HUES64 (cell line): ENCODE measurements around the gene NTNG1.

Experiments used
- H3K27ac ChIP-seq: 2 replicates; pipeline ENCODE4 v1.7.0; 2013; ENCODE audit warnings: low read depth, low read length, inconsistent platforms
- H3K27me3 ChIP-seq: 2 replicates; pipeline ENCODE4 v1.6.1; 2013; ENCODE audit warnings: mild to moderate bottlenecking, low read length; ENCODE audit not compliant: insufficient read depth
- H3K36me3 ChIP-seq: 2 replicates; pipeline ENCODE4 v1.6.1; 2013; ENCODE audit warnings: mild to moderate bottlenecking, low read length; ENCODE audit not compliant: insufficient read depth
- H3K4me1 ChIP-seq: 2 replicates; pipeline ENCODE4 v1.6.1; 2013; ENCODE audit warnings: mild to moderate bottlenecking, low read length, moderate library complexity; ENCODE audit not compliant: insufficient read depth
- H3K4me3 ChIP-seq: 2 replicates; pipeline ENCODE4 v1.5.1; 2013; ENCODE audit warnings: mild to moderate bottlenecking, low read length, moderate library complexity
- H3K9ac ChIP-seq: 2 replicates; pipeline ENCODE4 v1.6.1; 2013; ENCODE audit warnings: mild to moderate bottlenecking, low read depth, low read length
- H3K9me3 ChIP-seq: 2 replicates; pipeline ENCODE4 v1.6.1; 2013; ENCODE audit warnings: low read depth, low read length; ENCODE audit not compliant: insufficient read depth
- WGBS: fragments of 150-250, 120-280 bp; methylation state at CpG from one replicate; pipeline ENCODE4 v1.1.7; 2013; ENCODE audit warnings: missing lambda C conversion rate; 5-methylcytosine and 5-hydroxymethylcytosine counted together

The NTNG1 gene

GRCh38 chr1:107457989-107458388 is 317.1 kb downstream of the NTNG1 start:
- 97% methylated on average over 3 of the region's 3 CpGs for WGBS
- Histone ChIP-seq H3K27me3 (no peaks in the 10 kb centered on the region), H3K9ac (no peak overlapping the region), H3K4me3 (no peak overlapping the region), H3K4me1 (no peaks in the 10 kb centered on the region), H3K9me3 (no peaks in the 10 kb centered on the region), H3K27ac (no peak overlapping the region), H3K36me3 (no peaks in the 10 kb centered on the region)

- Histone ChIP-seq H3K9ac (no peak overlapping the region), H3K9me3 (no peaks in the 10 kb centered on the region), H3K27me3 (no peaks in the 10 kb centered on the region), H3K4me1 (peaks cover 3% of the 10 kb centered on the region; the same call in 1 of the 2 replicates), H3K27ac (no peak overlapping the region), H3K36me3 (no peaks in the 10 kb centered on the region), H3K4me3 (no peak overlapping the region)
- WGBS = 83% methylated on average over 4 of the region's 4 CpGs
Measured at GRCh38 chr1:107459204-107459904, 318.5 kb downstream of the NTNG1 start.

GRCh38 chr1:107460035-107460434 is 319.2 kb downstream of the NTNG1 start:
- Histone ChIP-seq H3K36me3 (no peaks in the 10 kb centered on the region), H3K9me3 (no peaks in the 10 kb centered on the region), H3K27ac (no peak overlapping the region), H3K4me1 (peaks cover 3% of the 10 kb centered on the region; the same call in 1 of the 2 replicates), H3K4me3 (no peak overlapping the region), H3K9ac (no peak overlapping the region), H3K27me3 (no peaks in the 10 kb centered on the region)
- 95% methylated on average over 8 of the region's 8 CpGs for WGBS

- 71% methylated on average over 4 of the region's 4 CpGs for WGBS
- no peaks in the 10 kb centered on the region for H3K36me3 ChIP-seq
Measured at GRCh38 chr1:107464827-107465226, 324.0 kb downstream of the NTNG1 start.

GRCh38 chr1:107467286-107467685 is 326.4 kb downstream of the NTNG1 start:
- Histone ChIP-seq H3K9ac (no peak overlapping the region), H3K9me3 (no peaks in the 10 kb centered on the region), H3K4me1 (peaks cover 3% of the 10 kb centered on the region; the same call in 1 of the 2 replicates), H3K27ac (no peak overlapping the region), H3K36me3 (no peaks in the 10 kb centered on the region), H3K27me3 (no peaks in the 10 kb centered on the region), H3K4me3 (no peak overlapping the region)
- 92% methylated on average over 1 of the region's 1 CpG for WGBS

More at GRCh38 chr1:107464827-107465226, 324.0 kb downstream of the NTNG1 start:
- H3K9me3 ChIP-seq = no peaks in the 10 kb centered on the region
- no peak overlapping the region for H3K9ac ChIP-seq
- H3K27me3 ChIP-seq = no peaks in the 10 kb centered on the region
- H3K4me1 ChIP-seq = peaks cover 3% of the 10 kb centered on the region; the same call in 1 of the 2 replicates
- no peak overlapping the region for H3K27ac ChIP-seq
- H3K4me3 ChIP-seq = no peak overlapping the region

GRCh38 chr1:107467811-107468210 is 327.0 kb downstream of the NTNG1 start:
- no peak overlapping the region for H3K4me3 ChIP-seq
- H3K27ac ChIP-seq = no peak overlapping the region
- peaks cover 3% of the 10 kb centered on the region; the same call in 1 of the 2 replicates for H3K4me1 ChIP-seq
- no peaks in the 10 kb centered on the region for H3K9me3 ChIP-seq
- no peak overlapping the region for H3K9ac ChIP-seq
- 100% methylated on average over 3 of the region's 3 CpGs for WGBS
- H3K36me3 ChIP-seq = no peaks in the 10 kb centered on the region
- H3K27me3 ChIP-seq = no peaks in the 10 kb centered on the region

GRCh38 chr1:107473065-107473464 is 332.2 kb downstream of the NTNG1 start:
- 100% methylated on average over 2 of the region's 2 CpGs for WGBS
- H3K4me3 ChIP-seq = no peak overlapping the region
- no peaks in the 10 kb centered on the region for H3K9me3 ChIP-seq
- H3K27me3 ChIP-seq = no peaks in the 10 kb centered on the region
- no peak overlapping the region for H3K27ac ChIP-seq
- H3K4me1 ChIP-seq = no peaks in the 10 kb centered on the region; the same call in 1 of the 2 replicates
- H3K36me3 ChIP-seq = no peaks in the 10 kb centered on the region
- H3K9ac ChIP-seq = no peak overlapping the region

GRCh38 chr1:107474877-107475612 is 334.2 kb downstream of the NTNG1 start:
- no peak overlapping the region for H3K4me3 ChIP-seq
- no peaks in the 10 kb centered on the region for H3K4me1 ChIP-seq
- no peaks in the 10 kb centered on the region for H3K36me3 ChIP-seq
- H3K9me3 ChIP-seq = no peaks in the 10 kb centered on the region
- H3K27me3 ChIP-seq = no peaks in the 10 kb centered on the region
- no peak overlapping the region for H3K9ac ChIP-seq
- H3K27ac ChIP-seq = no peak overlapping the region
- 98% methylated on average over 1 of the region's 1 CpG for WGBS

- 92% methylated on average over 2 of the region's 2 CpGs for WGBS
- no peaks in the 10 kb centered on the region for H3K9me3 ChIP-seq
- H3K27ac ChIP-seq = no peak overlapping the region
- H3K4me1 ChIP-seq = no peaks in the 10 kb centered on the region
- no peak overlapping the region for H3K4me3 ChIP-seq
- H3K9ac ChIP-seq = no peak overlapping the region
- H3K27me3 ChIP-seq = no peaks in the 10 kb centered on the region
- H3K36me3 ChIP-seq = no peaks in the 10 kb centered on the region
Measured at GRCh38 chr1:107477233-107477632, 336.4 kb downstream of the NTNG1 start.

GRCh38 chr1:107479865-107480350 is 339.1 kb downstream of the NTNG1 start:
- H3K27ac ChIP-seq = no peak overlapping the region
- H3K9me3 ChIP-seq = no peaks in the 10 kb centered on the region
- no peaks in the 10 kb centered on the region for H3K4me1 ChIP-seq
- no peaks in the 10 kb centered on the region for H3K27me3 ChIP-seq
- no peak overlapping the region for H3K9ac ChIP-seq
- H3K36me3 ChIP-seq = no peaks in the 10 kb centered on the region
- WGBS = 90% methylated on average over 11 of the region's 11 CpGs
- no peak overlapping the region for H3K4me3 ChIP-seq
